ENCODE data around the gene UNC5B. TPM values are rescaled to one million over a fixed set of nuclear protein-coding genes. Genes with fewer than 3 reads are reported as not detected.

The UNC5B gene
- total and polyA plus RNA-seq, 11 donors: 4.8 to 22.8 (median 10.1) TPM

GRCh38 chr10:71222601-71223346 lies 10.4 kb downstream of the UNC5B start:
- H3K4me1 ChIP-seq: peaks cover 0 to 68% (median 49%) of the 10 kb centered on the region in 12 donors
- DNase-seq (peak in 1 of 5 donors; percentile 26), ATAC-seq (no peak)
- peak overlapping the region in 1 of 12 donors; percentile 29 for H3K27ac ChIP-seq
- H3K4me3 ChIP-seq: no peak overlapping the region
- no peaks in the 10 kb centered on the region for H3K27me3 ChIP-seq
- H3K9me3 ChIP-seq: no peaks in the 10 kb centered on the region
- intact Hi-C loops (cut with DNase I): no loop called here
- WGBS, 4 donors: 81 to 84% (median 83%) methylated on average over 4 to 11 of the region's 11 CpGs
- peaks cover 0 to 9% (median 0%) of the 10 kb centered on the region in 9 donors for H3K36me3 ChIP-seq
- TF ChIP-seq POLR2A (IDR thresholded peaks at IDR 0.05): no peak
- TF ChIP-seq CTCF (IDR thresholded peaks at IDR 0.05): no peak

GRCh38 chr10:71223347-71224058 lies 11.1 kb downstream of the UNC5B start:
- H3K36me3 ChIP-seq: peaks cover 0 to 9% (median 0%) of the 10 kb centered on the region in 9 donors
- WGBS, 4 donors: 89 to 96% (median 93%) methylated on average over 4 of the region's 4 CpGs
- H3K9me3 ChIP-seq: no peaks in the 10 kb centered on the region
- H3K27me3 ChIP-seq: no peaks in the 10 kb centered on the region
- H3K4me3 ChIP-seq: no peak overlapping the region
- intact Hi-C loops (cut with DNase I): no loop called here
- TF ChIP-seq CTCF (IDR thresholded peaks at IDR 0.05) (no peak), POLR2A (IDR thresholded peaks at IDR 0.05) (no peak)
- DNase-seq (peak in 3 of 5 donors; percentile 1 to 15 (median 14)), ATAC-seq (peak in 1 of 4 donors; percentile 3)
- no peak overlapping the region for H3K27ac ChIP-seq
- peaks cover 0 to 66% (median 41%) of the 10 kb centered on the region in 12 donors for H3K4me1 ChIP-seq

- Histone ChIP-seq H3K4me1 (peaks cover 4 to 66% (median 38%) of the 10 kb centered on the region in 12 donors), H3K36me3 (peaks cover 0 to 9% (median 0%) of the 10 kb centered on the region in 9 donors), H3K27ac (no peak overlapping the region), H3K9me3 (no peaks in the 10 kb centered on the region), H3K27me3 (no peaks in the 10 kb centered on the region), H3K4me3 (no peak overlapping the region)
- 66 to 79% (median 73%) methylated on average over 11 to 12 of the region's 12 CpGs for WGBS, 4 donors
- peak in 3 of 5 donors; percentile 25 to 40 (median 30) for DNase-seq
- TF ChIP-seq CTCF (IDR thresholded peaks at IDR 0.05): no peak
- TF ChIP-seq POLR2A (IDR thresholded peaks at IDR 0.05): no peak
- ATAC-seq: no peak
- intact Hi-C loops (cut with DNase I): no loop called here
Observed at GRCh38 chr10:71225291-71226058, 13.1 kb downstream of the UNC5B start.
